GM19463 (cell line): ENCODE results near the gene GNG14.
A peak's percentile ranks its signal among the peaks of the same experiment; 100 is the strongest.
"Not testable (repeated sequence)": the region's sequence is repeated elsewhere in the genome, so short reads cannot be mapped to it uniquely, and the experiment has no call there.

ENCODE experiments used
- ATAC-seq: cut with Tn5 transposase; IDR thresholded peaks from one replicate; pipeline ENCODE4 v1.9.1; 2021; ENCODE audit warnings: mild to moderate bottlenecking, moderate library complexity; ENCODE audit not compliant: unreplicated experiment

The GNG14 gene

GRCh38 chr19:12666265-12667048 lies 21.3 kb upstream of the GNG14 start, which contains the start of the genes MAN2B1 and WDR83:
Gene MAN2B1 (minus strand): TSS chr19:12666742. CDS start chr19:12666701, 41 bp downstream.
Gene WDR83 (plus strand): TSS chr19:12666807. CDS start chr19:12669791, 2,984 bp downstream.
- peak; percentile 68 for ATAC-seq

GRCh38 chr19:12667731-12668302 lies 20.0 kb upstream of the GNG14 start:
- ATAC-seq, result no peak

- no peak for ATAC-seq
Observed at GRCh38 chr19:12668346-12668745, 19.5 kb upstream of the GNG14 start.

GRCh38 chr19:12668932-12669269 lies 18.9 kb upstream of the GNG14 start:
- ATAC-seq, result no peak

GRCh38 chr19:12669270-12670158 lies 18.3 kb upstream of the GNG14 start:
- no peak for ATAC-seq

GRCh38 chr19:12670159-12670928 lies 17.5 kb upstream of the GNG14 start:
- no peak for ATAC-seq

GRCh38 chr19:12672744-12673143 lies 15.1 kb upstream of the GNG14 start:
- ATAC-seq, result no peak

GRCh38 chr19:12675399-12675798 lies 12.4 kb upstream of the GNG14 start:
- no peak for ATAC-seq

GRCh38 chr19:12675940-12676339 lies 11.9 kb upstream of the GNG14 start:
- ATAC-seq, result no peak

- ATAC-seq, result no peak
Observed at GRCh38 chr19:12676384-12676792, 11.4 kb upstream of the GNG14 start.

- ATAC-seq, result no peak
Observed at GRCh38 chr19:12676928-12677327, 10.9 kb upstream of the GNG14 start.

GRCh38 chr19:12678039-12678438 lies 9.8 kb upstream of the GNG14 start:
- ATAC-seq, result not testable (repeated sequence)

- no peak for ATAC-seq
Observed at GRCh38 chr19:12680034-12680433, 7.8 kb upstream of the GNG14 start.

GRCh38 chr19:12681074-12681987 lies 6.5 kb upstream of the GNG14 start, which contains the start of gene DHPS:
Gene DHPS (minus strand): TSS chr19:12681880. CDS start chr19:12681766, 114 bp downstream.
- ATAC-seq, result peak; percentile 68

GRCh38 chr19:12685831-12686230 lies 2.0 kb upstream of the GNG14 start:
- ATAC-seq, result no peak

- no peak for ATAC-seq
Observed at GRCh38 chr19:12689012-12689411, 1.2 kb downstream of the GNG14 start.

- ATAC-seq, result no peak
Observed at GRCh38 chr19:12689581-12690216, 1.9 kb downstream of the GNG14 start.

- no peak for ATAC-seq
Observed at GRCh38 chr19:12692960-12693359, 5.2 kb downstream of the GNG14 start.

- no peak for ATAC-seq
Observed at GRCh38 chr19:12694641-12695040, 6.8 kb downstream of the GNG14 start.
